ENCODE measurements around the gene KRT79.
"Not testable (repeated sequence)": the region's sequence is repeated elsewhere in the genome, so short reads cannot be mapped to it uniquely, and the experiment has no call there.

KRT79 gene

DNA sequence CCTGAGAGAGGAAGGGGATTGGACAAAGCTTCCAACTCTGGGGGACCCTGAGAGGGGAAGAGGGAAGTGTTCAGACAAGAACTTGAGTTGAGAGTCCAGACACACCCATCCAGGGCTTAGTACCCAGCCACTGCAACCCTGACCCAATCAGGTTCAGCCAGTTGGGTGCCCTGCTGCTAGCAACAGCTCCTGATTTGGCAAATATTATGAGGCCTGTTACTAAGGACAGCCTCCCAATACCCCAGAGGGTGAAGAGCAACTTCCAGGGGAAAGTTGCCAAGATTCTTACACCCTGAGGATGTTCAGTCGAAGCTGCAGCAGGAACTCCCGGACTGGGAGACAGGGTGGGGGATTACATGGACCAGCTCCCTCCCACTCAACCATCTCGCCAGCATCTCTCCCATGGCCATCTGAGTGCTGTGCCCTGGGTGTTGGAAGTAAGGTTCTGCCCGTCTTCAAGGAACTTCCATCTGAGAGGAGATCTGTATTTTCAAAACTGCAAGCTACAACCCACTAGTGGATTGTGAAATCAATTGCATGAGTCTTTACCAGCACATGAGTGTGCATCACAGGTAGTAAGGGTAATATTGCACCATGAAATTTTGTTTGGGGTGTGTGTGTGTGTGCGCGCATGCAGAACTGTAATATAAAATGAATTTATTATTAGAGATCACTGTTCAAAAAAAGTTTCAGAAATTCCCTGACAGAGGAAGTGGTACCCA lies 26.2 kb upstream of the KRT79 start:
- DNase-seq (ENCODE audit: low read depth), result no peak

DNA sequence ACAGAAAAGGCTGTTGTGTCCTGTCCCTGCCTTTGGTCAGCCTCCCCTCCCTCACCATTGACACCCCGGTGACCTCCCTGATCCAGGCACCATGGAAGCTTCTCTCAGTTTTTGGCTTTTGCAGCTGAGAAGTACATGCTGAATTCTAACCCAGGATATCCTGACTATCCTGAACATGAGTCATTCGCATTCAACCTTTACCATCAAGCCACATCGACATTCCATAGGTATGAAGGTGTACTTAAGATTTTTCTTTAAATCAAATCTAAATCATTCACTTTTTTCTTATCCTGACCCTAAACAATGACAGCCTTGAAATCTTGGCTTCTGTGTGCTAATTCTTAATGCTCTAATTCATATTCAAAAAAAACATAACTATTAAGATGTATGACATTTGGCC lies 23.4 kb upstream of the KRT79 start:
- no peak overlapping the region for H3K4me3 ChIP-seq (ENCODE audit: low read depth, low read length)
- TF ChIP-seq, protein P1, sequence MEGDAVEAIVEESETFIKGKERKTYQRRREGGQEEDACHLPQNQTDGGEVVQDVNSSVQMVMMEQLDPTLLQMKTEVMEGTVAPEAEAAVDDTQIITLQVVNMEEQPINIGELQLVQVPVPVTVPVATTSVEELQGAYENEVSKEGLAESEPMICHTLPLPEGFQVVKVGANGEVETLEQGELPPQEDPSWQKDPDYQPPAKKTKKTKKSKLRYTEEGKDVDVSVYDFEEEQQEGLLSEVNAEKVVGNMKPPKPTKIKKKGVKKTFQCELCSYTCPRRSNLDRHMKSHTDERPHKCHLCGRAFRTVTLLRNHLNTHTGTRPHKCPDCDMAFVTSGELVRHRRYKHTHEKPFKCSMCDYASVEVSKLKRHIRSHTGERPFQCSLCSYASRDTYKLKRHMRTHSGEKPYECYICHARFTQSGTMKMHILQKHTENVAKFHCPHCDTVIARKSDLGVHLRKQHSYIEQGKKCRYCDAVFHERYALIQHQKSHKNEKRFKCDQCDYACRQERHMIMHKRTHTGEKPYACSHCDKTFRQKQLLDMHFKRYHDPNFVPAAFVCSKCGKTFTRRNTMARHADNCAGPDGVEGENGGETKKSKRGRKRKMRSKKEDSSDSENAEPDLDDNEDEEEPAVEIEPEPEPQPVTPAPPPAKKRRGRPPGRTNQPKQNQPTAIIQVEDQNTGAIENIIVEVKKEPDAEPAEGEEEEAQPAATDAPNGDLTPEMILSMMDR (IDR thresholded peaks at IDR 0.05; ENCODE audit: low read depth, low read length, missing control alignments), result no peak
- DNase-seq (ENCODE audit: low read depth), result no peak

More for the DNA sequence above, 26.2 kb upstream of the KRT79 start:
- no peak overlapping the region for H3K4me3 ChIP-seq (ENCODE audit: low read depth, low read length)
- TF ChIP-seq, protein P1 (IDR thresholded peaks at IDR 0.05; ENCODE audit: low read depth, low read length, missing control alignments), result no peak

DNA sequence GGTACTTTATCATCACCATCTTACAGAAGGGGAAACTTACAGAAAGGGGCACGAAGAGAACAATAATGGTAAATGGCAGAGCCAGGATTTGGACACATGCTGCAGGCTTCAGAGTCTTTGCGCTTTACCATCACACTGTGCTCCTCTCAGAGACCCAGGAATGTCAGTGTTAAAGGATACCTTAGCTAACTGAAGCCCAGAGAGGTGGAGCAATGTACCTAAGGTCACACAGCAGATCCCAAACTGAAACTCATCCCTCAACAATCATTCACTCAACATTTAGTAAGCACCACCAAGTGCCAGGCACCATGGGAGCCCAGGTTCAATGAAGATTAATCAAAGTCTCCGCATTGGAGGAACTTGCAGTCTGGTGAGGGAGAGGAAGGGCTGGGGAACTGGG lies 22.7 kb upstream of the KRT79 start:
- H3K4me3 ChIP-seq (ENCODE audit: low read depth, low read length), result no peak overlapping the region
- DNase-seq (ENCODE audit: low read depth), result no peak
- TF ChIP-seq, protein P1 (IDR thresholded peaks at IDR 0.05; ENCODE audit: low read depth, low read length, missing control alignments), result no peak

DNA sequence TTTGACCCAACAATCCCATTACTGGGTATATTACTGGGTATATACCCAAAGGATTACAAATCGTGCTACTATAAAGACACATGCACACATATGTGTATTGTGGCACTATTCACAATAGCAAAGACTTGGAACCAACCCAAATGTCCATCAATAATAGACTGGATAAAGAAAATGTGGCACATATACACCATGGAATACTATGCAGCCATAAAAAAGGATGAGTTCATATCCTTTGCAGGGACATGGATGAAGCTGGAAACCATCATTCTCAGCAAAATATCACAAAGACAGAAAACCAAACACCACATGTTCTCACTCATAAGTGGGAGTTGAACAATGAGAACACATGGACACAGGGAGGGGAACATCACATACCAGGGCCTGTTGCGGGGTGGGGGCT lies 22.0 kb upstream of the KRT79 start:
- not testable (repeated sequence) for H3K4me3 ChIP-seq (ENCODE audit: low read depth, low read length); DNase-seq (ENCODE audit: low read depth)

DNA sequence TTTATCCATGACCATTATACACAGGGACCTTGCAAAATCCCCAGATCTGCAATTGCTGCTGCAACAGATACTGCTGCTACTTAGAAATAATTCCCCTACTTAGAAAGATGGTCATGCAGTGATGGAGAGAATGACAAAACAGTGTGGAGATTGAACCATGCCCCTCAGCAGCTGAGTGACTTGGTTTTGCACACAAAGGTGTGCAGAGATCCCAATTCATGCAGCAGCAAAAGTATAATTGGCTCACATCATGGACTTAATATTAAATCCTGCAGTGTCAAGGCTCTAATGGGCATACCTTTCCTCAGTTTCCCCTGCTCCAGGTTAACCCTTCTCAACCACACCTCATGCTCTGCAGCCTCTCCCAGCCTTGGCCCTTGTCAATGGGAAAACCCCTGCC lies 17.7 kb upstream of the KRT79 start:
- TF ChIP-seq, protein P1 (IDR thresholded peaks at IDR 0.05; ENCODE audit: low read depth, low read length, missing control alignments), result no peak
- DNase-seq (ENCODE audit: low read depth), result no peak
- H3K4me3 ChIP-seq (ENCODE audit: low read depth, low read length), result no peak overlapping the region

DNA sequence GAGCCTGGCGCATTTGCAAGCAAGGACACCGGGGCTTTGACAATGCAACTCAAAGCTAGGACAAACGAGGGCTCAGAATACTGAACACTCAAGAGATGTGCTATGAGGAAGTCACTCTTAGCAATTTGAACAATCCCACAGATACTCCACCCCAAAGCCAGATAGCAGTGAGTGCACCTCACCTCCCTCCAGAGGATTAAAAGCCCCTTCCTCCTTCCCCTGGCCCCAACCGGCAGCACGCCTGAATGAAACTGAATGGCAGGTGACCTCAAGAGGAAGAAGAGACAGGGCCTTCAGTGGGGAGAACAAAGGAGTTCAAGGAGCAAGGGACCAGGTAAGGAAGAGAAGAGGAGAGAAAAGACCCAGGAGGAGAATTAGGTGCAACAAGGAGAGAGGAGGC lies 16.6 kb upstream of the KRT79 start:
- H3K4me3 ChIP-seq (ENCODE audit: low read depth, low read length), result no peak overlapping the region
- TF ChIP-seq, protein P1 (IDR thresholded peaks at IDR 0.05; ENCODE audit: low read depth, low read length, missing control alignments), result no peak
- no peak for DNase-seq (ENCODE audit: low read depth)

DNA sequence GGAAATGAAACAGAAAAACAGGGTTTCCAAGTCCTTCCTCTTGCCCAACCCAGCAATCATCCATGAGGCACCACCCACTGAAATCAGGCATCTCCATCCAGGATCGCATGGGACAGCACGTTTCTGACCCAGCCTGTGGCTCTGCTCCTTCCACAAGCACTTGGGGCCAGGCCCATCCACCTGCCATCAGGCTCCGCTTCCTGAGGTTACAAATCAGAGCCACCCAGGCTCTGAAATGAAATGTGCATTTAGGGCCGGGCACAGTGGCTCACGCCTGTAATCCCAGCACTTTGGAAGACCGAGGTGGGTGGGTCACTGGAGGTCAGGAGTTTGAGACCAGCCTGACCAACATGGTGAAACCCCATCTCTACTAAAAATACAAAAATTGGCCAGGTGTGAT lies 15.4 kb upstream of the KRT79 start:
- DNase-seq (ENCODE audit: low read depth), result no peak
- TF ChIP-seq, protein P1 (IDR thresholded peaks at IDR 0.05; ENCODE audit: low read depth, low read length, missing control alignments), result no peak

More for the DNA sequence above, 15.4 kb upstream of the KRT79 start:
- no peak overlapping the region for H3K4me3 ChIP-seq (ENCODE audit: low read depth, low read length)

Data from GM12864 (cell line).